HEK293 (cell line): ENCODE data around the gene PDE10A.

Source experiments
- CTCF ChIA-PET: fragments of 350-600 bp; formaldehyde crosslinking; extraction: SDS; loops from one replicate; lab custom pipeline; 2021; ENCODE audit warnings: antibody characterized with exemption; lab: Yijun Ruan, JAX
- POLR2A ChIA-PET: fragments of 300-600 bp; formaldehyde crosslinking; extraction: SDS; loops from one replicate; lab custom pipeline; 2020; ENCODE audit warnings: antibody characterized with exemption, inconsistent platforms; lab: Yijun Ruan, JAX
- H3K27ac ChIP-seq: fragments of 200-500 bp; sonication (Bioruptor generic); 2 replicates; pipeline ENCODE4 v1.5.1; 2014; ENCODE audit warnings: low read depth, low read length, control low read depth, inconsistent platforms; ENCODE audit errors: extremely low read depth
- H3K36me3 ChIP-seq, 2 experiments: fragments of 200-500 bp in 1 of 2; sonication (Bioruptor generic) in 1 of 2; 1 replicate in 1 of 2; 2 replicates in 1 of 2; pipeline ENCODE4 v1.5.1; 2014 to 2017; ENCODE audit warnings: inconsistent platforms in 2 of 2, low read length in 2 of 2; ENCODE audit not compliant: control insufficient read depth in 2 of 2, insufficient read depth in 1 of 2
- H3K4me1 ChIP-seq: fragments of 200-500 bp; sonication (Bioruptor generic); 2 replicates; pipeline ENCODE4 v1.5.1; 2014; ENCODE audit warnings: mild to moderate bottlenecking, low read length, inconsistent platforms; ENCODE audit not compliant: control insufficient read depth, insufficient read depth
- H3K4me3 ChIP-seq: 2 replicates; pipeline ENCODE4 v1.5.1; 2011; ENCODE audit warnings: low read depth, mild to moderate bottlenecking, control low read depth, low read length, moderate library complexity
- H3K9me3 ChIP-seq: fragments of 200-500 bp; sonication (Bioruptor generic); 2 replicates; pipeline ENCODE4 v1.5.1; 2014; ENCODE audit warnings: low read depth, low read length, inconsistent platforms; ENCODE audit not compliant: control insufficient read depth, insufficient read depth
- FEZF1 ChIP-seq: fragments of 450-650 bp; formaldehyde crosslinking; IDR thresholded peaks from 2 replicates; pipeline ENCODE4 v1.5.1; 2016; ENCODE audit warnings: missing biosample characterization, missing genetic modification characterization
- SP7 ChIP-seq: fragments of 450-650 bp; formaldehyde crosslinking; IDR thresholded peaks from 2 replicates; pipeline ENCODE4 v1.5.1; 2016; ENCODE audit warnings: missing biosample characterization, missing genetic modification characterization
- TCF7L2 ChIP-seq: IDR thresholded peaks from 2 replicates; pipeline ENCODE4 v1.6.1; 2011; ENCODE audit warnings: low read depth, mild to moderate bottlenecking, inconsistent platforms, low read length, moderate library complexity, borderline replicate concordance
- WT1 ChIP-seq: fragments of 450-650 bp; formaldehyde crosslinking; IDR thresholded peaks from 2 replicates; pipeline ENCODE4 v1.5.1; 2016; ENCODE audit warnings: missing biosample characterization, missing genetic modification characterization
- ZBTB1 ChIP-seq: fragments of 450-650 bp; formaldehyde crosslinking; IDR thresholded peaks from 2 replicates; pipeline ENCODE4 v1.5.1; 2016; ENCODE audit warnings: missing biosample characterization, missing genetic modification characterization
- ZNF10 ChIP-seq: fragments of 450-650 bp; formaldehyde crosslinking; IDR thresholded peaks from 2 replicates; pipeline ENCODE4 v1.5.1; 2017; ENCODE audit warnings: missing biosample characterization, missing genetic modification characterization
- ZNF112 ChIP-seq: fragments of 450-650 bp; formaldehyde crosslinking; IDR thresholded peaks from 2 replicates; pipeline ENCODE4 v1.5.0; 2017; ENCODE audit warnings: missing biosample characterization, missing genetic modification characterization
- ZNF169 ChIP-seq: fragments of 450-650 bp; formaldehyde crosslinking; IDR thresholded peaks from 2 replicates; pipeline ENCODE4 v1.5.1; 2016; ENCODE audit warnings: missing biosample characterization, missing genetic modification characterization
- ZNF175 ChIP-seq: fragments of 450-650 bp; formaldehyde crosslinking; IDR thresholded peaks from 2 replicates; pipeline ENCODE4 v1.5.1; 2016; ENCODE audit warnings: missing biosample characterization, missing genetic modification characterization
- ZNF555 ChIP-seq: fragments of 450-650 bp; formaldehyde crosslinking; conservative IDR thresholded peaks from 2 replicates; pipeline ENCODE4 v1.5.1; 2017; ENCODE audit warnings: missing biosample characterization, mild to moderate bottlenecking, missing genetic modification characterization, inconsistent platforms
- ZNF600 ChIP-seq: fragments of 450-650 bp; formaldehyde crosslinking; IDR thresholded peaks from 2 replicates; pipeline ENCODE4 v1.5.1; 2016; ENCODE audit warnings: missing biosample characterization, missing genetic modification characterization
- ZNF629 ChIP-seq: fragments of 450-650 bp; formaldehyde crosslinking; IDR thresholded peaks from 2 replicates; pipeline ENCODE4 v1.5.1; 2017; ENCODE audit warnings: missing biosample characterization, missing genetic modification characterization
- ZNF747 ChIP-seq: fragments of 450-650 bp; formaldehyde crosslinking; IDR thresholded peaks from 2 replicates; pipeline ENCODE4 v1.5.1; 2016; ENCODE audit warnings: missing biosample characterization, missing genetic modification characterization
- ZSCAN23 ChIP-seq: fragments of 450-650 bp; formaldehyde crosslinking; IDR thresholded peaks from 2 replicates; pipeline ENCODE4 v1.5.1; 2016; ENCODE audit warnings: missing biosample characterization, missing genetic modification characterization
- ZXDB ChIP-seq: fragments of 450-650 bp; formaldehyde crosslinking; IDR thresholded peaks from 2 replicates; pipeline ENCODE4 v1.5.1; 2016; ENCODE audit warnings: missing biosample characterization, missing genetic modification characterization
- TF ChIP-seq, protein P1 (sequence below): fragments of 450-650 bp; formaldehyde crosslinking; IDR thresholded peaks from 2 replicates; pipeline ENCODE4 v1.5.1; 2016; ENCODE audit warnings: missing biosample characterization, missing genetic modification characterization
- TF ChIP-seq, protein P2 (sequence below): fragments of 450-650 bp; IDR thresholded peaks from 2 replicates; pipeline ENCODE4 v1.5.1; 2018; ENCODE audit warnings: missing biosample characterization, missing genetic modification characterization
- TF ChIP-seq, protein P3 (sequence below): fragments of 450-650 bp; formaldehyde crosslinking; IDR thresholded peaks from 2 replicates; pipeline ENCODE4 v1.5.0; 2017; ENCODE audit warnings: missing biosample characterization, missing genetic modification characterization, borderline replicate concordance

Gene PDE10A

DNA sequence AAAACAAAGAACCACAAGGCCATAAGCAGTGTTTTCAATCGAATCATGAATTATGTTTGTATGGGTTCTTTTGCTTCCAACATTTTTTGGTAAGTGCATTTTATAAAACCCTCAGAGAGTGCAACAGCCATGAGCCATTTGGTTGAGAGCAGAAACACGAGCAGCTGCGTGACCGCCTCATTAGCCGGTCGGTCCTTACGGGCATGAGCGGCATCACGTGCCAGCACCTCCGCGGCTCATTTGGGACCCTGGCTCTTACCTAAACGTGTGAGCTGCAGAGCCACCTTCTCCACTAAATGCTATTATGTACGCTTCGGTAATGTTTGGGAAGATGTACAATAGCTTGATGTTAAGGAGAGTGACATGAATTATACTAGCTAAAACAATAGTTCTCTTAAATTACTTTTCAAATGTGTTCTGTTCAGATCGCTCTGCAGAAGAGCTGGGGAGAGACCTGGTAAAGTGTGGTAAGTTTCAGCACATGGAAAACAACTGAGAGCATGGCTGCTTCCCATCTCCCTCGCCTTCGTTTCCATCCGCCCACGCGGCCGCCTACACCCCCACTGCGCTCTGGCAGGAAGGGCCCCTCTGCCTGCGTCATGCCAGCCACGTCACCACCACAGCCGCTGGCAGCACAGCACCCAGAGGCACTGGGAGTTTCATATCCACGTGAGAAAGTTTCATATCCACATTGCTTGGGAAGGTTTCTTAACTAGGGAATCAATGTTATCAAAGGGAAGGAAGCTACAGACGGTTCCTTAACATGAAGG is 23.7 kb upstream of the PDE10A start:
- Histone ChIP-seq H3K4me3 (no peak overlapping the region), H3K27ac (no peak overlapping the region), H3K4me1 (no peaks in the 10 kb centered on the region), H3K36me3 (no peaks in the 10 kb centered on the region), H3K9me3 (no peaks in the 10 kb centered on the region)
- POLR2A ChIA-PET = no interaction called here
- TF ChIP-seq TCF7L2 (no peak), ZNF600 (no peak), ZNF112 (tag by site-specific recombination) (no peak), WT1 (no peak), ZNF555 (tag by site-specific recombination) (no peak), ZXDB (tag by site-specific recombination) (no peak), SP7 (tag by site-specific recombination) (no peak), ZSCAN23 (tag by site-specific recombination) (no peak), ZNF747 (tag by site-specific recombination) (no peak), ZNF169 (tag by site-specific recombination) (no peak), ZNF175 (tag by site-specific recombination) (no peak), FEZF1 (no peak), ZBTB1 (tag by site-specific recombination) (no peak)
- TF ChIP-seq, protein P1, sequence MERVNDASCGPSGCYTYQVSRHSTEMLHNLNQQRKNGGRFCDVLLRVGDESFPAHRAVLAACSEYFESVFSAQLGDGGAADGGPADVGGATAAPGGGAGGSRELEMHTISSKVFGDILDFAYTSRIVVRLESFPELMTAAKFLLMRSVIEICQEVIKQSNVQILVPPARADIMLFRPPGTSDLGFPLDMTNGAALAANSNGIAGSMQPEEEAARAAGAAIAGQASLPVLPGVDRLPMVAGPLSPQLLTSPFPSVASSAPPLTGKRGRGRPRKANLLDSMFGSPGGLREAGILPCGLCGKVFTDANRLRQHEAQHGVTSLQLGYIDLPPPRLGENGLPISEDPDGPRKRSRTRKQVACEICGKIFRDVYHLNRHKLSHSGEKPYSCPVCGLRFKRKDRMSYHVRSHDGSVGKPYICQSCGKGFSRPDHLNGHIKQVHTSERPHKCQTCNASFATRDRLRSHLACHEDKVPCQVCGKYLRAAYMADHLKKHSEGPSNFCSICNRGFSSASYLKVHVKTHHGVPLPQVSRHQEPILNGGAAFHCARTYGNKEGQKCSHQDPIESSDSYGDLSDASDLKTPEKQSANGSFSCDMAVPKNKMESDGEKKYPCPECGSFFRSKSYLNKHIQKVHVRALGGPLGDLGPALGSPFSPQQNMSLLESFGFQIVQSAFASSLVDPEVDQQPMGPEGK = no peak
- TF ChIP-seq, protein P2, sequence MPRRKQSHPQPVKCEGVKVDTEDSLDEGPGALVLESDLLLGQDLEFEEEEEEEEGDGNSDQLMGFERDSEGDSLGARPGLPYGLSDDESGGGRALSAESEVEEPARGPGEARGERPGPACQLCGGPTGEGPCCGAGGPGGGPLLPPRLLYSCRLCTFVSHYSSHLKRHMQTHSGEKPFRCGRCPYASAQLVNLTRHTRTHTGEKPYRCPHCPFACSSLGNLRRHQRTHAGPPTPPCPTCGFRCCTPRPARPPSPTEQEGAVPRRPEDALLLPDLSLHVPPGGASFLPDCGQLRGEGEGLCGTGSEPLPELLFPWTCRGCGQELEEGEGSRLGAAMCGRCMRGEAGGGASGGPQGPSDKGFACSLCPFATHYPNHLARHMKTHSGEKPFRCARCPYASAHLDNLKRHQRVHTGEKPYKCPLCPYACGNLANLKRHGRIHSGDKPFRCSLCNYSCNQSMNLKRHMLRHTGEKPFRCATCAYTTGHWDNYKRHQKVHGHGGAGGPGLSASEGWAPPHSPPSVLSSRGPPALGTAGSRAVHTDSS (tag by site-specific recombination) = no peak
- CTCF ChIA-PET = no interaction called here

DNA sequence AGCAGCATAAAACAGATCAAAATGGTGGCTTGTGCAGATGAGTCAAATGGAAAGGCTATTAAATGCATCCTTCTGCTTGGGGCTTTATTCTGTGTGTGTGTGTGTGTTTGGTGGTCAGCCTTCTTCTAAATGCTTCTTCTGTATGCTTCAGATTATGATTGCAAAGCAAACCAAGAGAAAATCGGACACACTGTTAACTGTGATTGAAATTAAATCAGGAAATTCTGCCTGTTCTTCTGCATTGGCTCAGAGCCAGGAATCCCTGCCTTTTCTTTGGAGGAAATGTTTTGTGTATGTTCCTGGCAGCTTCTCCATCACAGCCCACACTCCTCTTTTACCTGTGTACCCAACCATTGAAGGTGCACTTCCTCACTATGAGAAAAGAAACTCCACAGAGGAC is 22.3 kb upstream of the PDE10A start:
- H3K36me3 ChIP-seq = no peaks in the 10 kb centered on the region
- TF ChIP-seq, protein P3, sequence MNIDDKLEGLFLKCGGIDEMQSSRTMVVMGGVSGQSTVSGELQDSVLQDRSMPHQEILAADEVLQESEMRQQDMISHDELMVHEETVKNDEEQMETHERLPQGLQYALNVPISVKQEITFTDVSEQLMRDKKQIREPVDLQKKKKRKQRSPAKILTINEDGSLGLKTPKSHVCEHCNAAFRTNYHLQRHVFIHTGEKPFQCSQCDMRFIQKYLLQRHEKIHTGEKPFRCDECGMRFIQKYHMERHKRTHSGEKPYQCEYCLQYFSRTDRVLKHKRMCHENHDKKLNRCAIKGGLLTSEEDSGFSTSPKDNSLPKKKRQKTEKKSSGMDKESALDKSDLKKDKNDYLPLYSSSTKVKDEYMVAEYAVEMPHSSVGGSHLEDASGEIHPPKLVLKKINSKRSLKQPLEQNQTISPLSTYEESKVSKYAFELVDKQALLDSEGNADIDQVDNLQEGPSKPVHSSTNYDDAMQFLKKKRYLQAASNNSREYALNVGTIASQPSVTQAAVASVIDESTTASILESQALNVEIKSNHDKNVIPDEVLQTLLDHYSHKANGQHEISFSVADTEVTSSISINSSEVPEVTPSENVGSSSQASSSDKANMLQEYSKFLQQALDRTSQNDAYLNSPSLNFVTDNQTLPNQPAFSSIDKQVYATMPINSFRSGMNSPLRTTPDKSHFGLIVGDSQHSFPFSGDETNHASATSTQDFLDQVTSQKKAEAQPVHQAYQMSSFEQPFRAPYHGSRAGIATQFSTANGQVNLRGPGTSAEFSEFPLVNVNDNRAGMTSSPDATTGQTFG (tag by site-specific recombination) = no peak
- TF ChIP-seq ZNF10 (tag by site-specific recombination) (no peak), ZNF629 (tag by site-specific recombination) (no peak)
- POLR2A ChIA-PET = no interaction called here
- CTCF ChIA-PET = interaction anchor here (0.6 kb wide), 1 partner anchor 10 kb away, joined by 3 read pairs; no protein-coding TSS in a partner anchor
- peaks cover 11% of the 10 kb centered on the region for H3K4me1 ChIP-seq
- no peak overlapping the region for H3K4me3 ChIP-seq
- H3K27ac ChIP-seq = no peak overlapping the region
- H3K9me3 ChIP-seq = no peaks in the 10 kb centered on the region
